GM12892 (cell line): Measurements from ENCODE around the gene VASH1.
"Not testable (repeated sequence)": the region's sequence is repeated elsewhere in the genome, so short reads cannot be mapped to it uniquely, and the experiment has no call there.

ENCODE experiments used
- DNase-seq: peaks from one replicate; pipeline ENCODE4 v3.0.0; 2011; ENCODE audit not compliant: insufficient read length
- FAIRE-seq: peaks from 2 replicates; lab custom pipeline; 2011; peaks lifted over from hg19 to GRCh38; lab: Jason Lieb, UNC
- POLR2A ChIP-seq: IDR thresholded peaks from 2 replicates; pipeline ENCODE4 v1.6.1; 2011; ENCODE audit warnings: low read depth, low read length, control low read depth
- POLR2AphosphoS5 ChIP-seq: IDR thresholded peaks from 2 replicates; pipeline ENCODE4 v1.6.1; 2011; ENCODE audit warnings: low read depth, low read length, control low read depth
- TAF1 ChIP-seq: IDR thresholded peaks from 2 replicates; pipeline ENCODE4 v1.6.1; 2011; ENCODE audit warnings: low read depth, mild to moderate bottlenecking, control low read depth, low read length, borderline replicate concordance

The VASH1 gene

DNA sequence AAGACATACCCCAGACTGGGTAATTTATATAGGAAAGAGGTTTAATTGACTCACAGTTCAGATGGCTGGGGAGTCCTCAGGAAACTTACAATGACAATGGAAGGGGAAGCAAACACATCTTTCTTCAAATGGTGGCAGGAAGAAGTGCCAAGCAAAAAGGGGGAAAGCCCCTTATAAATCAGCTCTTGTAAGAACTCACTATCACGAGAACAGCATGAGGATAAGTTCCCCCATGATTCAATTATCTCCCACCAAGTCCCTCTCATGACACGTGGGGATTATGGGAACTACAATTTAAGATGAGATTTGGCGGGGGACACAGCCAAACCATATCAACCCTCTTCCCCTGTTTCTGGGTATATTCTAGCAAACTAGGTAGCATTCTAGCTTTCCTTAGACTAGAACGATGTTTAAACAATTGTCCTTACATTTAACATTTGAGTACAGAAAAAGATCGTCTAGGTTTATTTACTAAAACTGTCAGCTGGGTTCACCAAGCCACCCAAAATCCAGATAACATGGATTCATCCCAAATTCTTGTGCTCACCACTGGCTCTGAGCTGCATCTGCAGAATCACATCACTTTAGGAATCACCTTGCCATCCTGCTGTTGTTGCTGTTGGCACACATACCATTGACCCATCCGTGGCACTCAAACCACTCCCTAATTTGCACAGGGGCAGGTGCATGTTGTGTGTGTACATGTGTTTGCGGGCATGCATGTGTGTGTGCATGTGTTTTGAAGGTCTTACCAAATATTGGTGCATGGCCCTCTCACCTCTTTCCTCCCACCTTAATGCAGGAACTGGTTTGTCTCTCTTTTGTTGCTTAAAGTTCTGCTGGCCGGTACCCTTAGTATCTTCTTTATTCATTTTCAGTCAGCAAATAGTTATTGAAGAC is 36.4 kb upstream of the VASH1 start:
- no peak for TF ChIP-seq POLR2A
- TF ChIP-seq POLR2AphosphoS5: no peak
- TF ChIP-seq TAF1: no peak
- DNase-seq (no peak), FAIRE-seq (no peak)

DNA sequence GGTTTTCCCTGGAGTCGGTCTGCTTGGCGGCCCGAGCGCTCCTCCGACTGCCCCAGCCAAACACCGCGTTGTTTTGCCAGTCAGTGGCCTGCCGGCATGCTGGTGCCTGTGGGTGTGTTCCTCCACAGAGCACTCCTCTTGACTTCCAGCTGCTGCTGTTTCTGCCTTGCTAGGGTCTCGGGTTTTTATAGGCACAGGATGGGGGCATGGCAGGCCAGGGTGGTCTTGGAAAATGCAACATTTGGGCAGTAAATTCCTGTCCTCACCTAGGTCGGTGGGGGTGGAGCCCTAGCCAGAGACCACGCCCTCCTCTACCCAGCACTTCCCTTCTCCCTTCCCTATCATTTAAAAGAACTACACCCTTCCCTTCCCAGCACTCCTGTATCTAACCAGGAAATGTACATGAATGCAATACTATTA is 34.7 kb upstream of the VASH1 start:
- no peak for TF ChIP-seq POLR2AphosphoS5
- no peak for TF ChIP-seq TAF1
- no peak for TF ChIP-seq POLR2A
- FAIRE-seq: no peak
- no peak for DNase-seq

DNA sequence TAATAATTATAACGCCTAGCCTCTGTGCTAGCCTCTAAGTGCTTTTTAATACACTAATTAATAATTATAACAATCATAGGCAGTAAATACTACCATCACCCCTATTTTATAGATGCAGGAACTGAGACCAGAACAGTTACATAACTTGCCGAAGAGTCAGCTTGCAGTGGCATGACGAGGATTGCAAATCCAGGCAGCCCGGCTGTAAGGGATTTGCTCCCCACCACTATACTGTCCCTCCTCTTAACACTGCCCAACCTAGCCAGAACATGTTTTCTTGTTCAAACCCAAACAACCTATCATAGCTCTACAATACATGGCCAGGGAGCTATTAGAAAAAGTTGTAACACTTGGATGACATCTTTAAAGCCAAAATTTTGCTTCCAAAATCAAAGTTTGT is 33.9 kb upstream of the VASH1 start:
- FAIRE-seq (no peak), DNase-seq (no peak)
- TF ChIP-seq TAF1 (no peak), POLR2A (no peak), POLR2AphosphoS5 (no peak)

DNA sequence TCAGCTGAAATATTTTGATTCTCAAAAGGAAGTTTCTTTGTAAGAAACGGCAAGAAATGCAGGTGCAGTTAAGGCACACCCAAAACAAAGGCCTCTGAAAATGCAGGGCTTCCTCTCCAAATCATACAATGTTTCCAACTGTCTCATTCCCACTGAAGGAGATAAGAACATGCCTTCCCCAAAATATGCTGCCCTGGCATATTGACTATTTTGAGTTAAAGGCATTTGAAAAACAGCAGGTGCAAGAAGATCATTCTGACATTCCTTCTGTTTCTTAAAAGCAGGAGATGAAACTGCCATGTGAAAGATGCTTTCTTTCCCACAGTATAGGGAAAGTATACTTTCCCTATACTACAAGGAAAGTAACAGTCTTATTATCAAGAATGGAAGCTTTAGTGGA is 33.4 kb upstream of the VASH1 start:
- no peak for FAIRE-seq
- no peak for DNase-seq
- TF ChIP-seq TAF1: no peak
- no peak for TF ChIP-seq POLR2A
- no peak for TF ChIP-seq POLR2AphosphoS5

DNA sequence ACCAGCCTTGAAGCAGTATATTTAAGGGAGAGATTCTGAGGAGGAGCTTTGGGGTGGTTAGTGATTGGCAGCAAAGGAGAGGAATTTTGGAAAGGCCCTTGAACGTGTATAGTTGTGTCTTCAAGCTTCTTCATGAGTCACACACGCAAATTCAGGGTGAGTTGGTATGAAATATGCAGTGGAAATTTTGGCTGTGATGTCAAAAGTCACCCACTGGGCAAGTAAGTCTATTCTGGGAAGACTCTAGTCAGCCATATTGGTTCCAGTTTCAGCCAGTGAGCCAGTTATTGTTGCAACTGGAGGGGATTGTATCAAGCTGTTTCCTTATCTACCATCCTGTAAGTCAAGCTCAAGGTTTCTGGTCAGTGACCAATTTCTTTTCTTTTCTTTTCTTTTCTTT is 32.0 kb upstream of the VASH1 start:
- TF ChIP-seq POLR2AphosphoS5 (no peak), POLR2A (no peak), TAF1 (no peak)
- DNase-seq (no peak), FAIRE-seq (no peak)

DNA sequence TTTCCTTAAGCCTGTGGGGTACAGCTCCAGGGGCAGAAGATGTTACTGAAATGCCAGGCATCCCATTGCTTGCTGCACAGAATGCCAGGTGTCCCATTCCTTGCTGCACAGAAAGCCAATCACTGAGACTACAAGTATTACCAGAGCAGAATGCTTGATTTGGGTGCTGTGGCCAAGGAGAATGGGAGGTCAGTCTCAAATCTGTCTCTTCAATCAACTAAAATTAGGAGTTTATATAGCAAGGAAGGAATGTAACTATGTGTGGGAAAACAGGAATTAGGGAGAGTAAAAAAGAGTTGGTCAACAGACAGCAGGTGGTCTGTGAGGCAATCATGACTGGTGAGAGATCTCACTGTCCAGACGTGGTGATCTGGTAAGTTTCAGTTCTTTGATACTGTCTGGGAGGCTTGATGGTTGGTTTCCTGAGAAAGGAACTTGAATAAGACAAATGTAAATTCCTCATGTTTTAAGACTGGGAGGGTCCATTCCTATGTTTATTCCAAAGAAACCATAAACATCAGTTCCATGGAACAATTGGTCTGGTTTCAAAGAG is 31.2 kb upstream of the VASH1 start:
- TF ChIP-seq TAF1 (no peak), POLR2AphosphoS5 (no peak), POLR2A (no peak)
- DNase-seq (no peak), FAIRE-seq (no peak)

DNA sequence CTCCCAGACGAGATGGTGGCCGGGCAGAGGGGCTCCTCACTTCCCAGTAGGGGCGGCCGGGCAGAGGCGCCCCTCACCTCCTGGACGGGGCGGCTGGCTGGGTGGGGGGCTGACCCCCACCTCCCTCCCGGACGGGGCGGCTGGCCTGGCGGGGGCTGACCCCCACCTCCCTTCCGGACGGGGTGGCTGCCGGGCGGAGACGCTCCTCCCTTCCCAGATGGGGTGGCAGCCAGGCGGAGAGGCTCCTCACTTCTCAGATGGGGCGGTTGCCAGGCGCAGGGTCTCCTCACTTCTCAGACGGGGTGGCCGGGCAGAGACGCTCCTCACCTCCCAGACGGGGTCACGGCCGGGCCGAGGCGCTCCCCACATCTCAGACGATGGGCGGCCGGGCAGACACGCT is 26.8 kb upstream of the VASH1 start:
- DNase-seq, FAIRE-seq: not testable (repeated sequence)

DNA sequence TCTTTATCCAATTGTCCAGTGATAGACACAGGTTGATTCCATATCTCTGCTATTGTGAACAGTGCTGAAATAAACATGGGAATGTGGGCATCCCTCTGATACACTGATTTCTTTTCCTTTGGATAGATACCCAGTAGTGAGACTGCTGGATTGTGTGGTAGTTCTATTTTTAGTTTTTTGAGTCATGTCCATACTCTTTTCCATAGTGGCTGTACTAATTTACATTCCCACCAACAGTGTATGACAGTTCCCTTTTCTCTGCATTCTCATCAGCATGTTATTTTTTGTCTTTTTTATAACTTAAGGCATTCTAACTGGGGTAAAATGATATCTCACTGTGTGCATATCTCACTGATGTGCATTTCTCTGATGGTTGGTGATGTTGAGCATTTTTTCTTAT is 24.8 kb upstream of the VASH1 start:
- FAIRE-seq: no peak
- TF ChIP-seq POLR2A (no peak), TAF1 (no peak), POLR2AphosphoS5 (no peak)
- no peak for DNase-seq

DNA sequence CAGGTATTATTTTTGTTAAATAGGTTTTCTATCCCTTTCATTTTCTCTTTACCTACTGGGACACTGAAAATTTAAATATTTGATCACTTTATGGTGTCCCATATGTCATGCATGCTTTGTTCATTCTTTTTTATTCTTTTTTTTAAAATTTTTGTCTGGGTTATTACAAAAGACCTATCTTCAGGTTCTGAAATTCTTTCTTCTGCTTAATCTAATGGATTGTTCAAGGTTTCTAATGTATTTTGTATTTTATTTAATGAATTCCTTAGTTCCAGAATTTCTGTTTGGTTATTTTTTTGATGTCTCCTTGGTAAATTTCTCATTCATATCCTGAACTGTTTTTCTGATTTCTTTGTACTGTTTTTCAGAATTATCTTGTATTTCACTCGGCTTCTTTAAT is 20.2 kb upstream of the VASH1 start:
- TF ChIP-seq POLR2A: no peak
- no peak for TF ChIP-seq POLR2AphosphoS5
- no peak for TF ChIP-seq TAF1
- DNase-seq (no peak), FAIRE-seq (no peak)

DNA sequence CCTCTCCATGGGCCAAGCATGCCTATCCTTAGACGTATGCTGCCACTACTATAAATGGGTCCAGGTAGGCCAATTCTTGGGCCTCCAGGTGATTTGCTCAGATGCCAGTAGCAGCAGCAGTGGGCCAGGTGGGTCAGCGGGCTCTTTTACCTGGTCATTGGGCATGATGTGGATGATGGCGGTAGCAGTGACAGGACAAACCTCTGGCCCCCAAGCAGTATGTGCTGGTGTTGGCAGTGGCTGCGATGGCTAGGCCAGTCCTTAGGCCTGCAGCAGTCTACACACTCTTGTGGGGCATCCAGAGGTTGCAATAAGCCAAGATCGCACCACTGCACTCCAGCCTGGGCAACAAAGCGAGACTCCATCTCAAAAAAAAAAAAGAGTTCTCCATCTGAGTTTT is 19.1 kb upstream of the VASH1 start:
- DNase-seq (no peak), FAIRE-seq (no peak)
- TF ChIP-seq TAF1 (no peak), POLR2A (no peak), POLR2AphosphoS5 (no peak)

DNA sequence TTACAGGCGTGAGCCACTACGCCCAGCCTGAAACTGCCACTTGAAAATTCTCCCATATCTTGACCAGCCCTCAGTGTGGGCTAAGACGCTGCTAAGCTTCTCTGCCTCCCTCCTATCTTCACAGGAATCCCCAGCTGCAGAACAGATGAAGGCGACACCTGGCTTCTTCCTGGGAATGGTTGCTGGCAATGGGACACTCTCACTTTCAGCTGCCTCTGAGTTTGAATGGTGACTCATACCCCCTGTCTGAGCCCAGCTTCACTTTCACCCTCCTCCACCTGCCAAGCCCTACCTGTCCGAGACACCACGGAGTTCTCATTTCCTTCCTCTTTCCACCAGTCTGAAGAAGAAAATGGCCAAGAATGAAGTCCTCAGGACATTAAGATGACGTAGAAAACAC is 18.3 kb upstream of the VASH1 start:
- DNase-seq (no peak), FAIRE-seq (no peak)
- no peak for TF ChIP-seq TAF1
- no peak for TF ChIP-seq POLR2A
- no peak for TF ChIP-seq POLR2AphosphoS5

DNA sequence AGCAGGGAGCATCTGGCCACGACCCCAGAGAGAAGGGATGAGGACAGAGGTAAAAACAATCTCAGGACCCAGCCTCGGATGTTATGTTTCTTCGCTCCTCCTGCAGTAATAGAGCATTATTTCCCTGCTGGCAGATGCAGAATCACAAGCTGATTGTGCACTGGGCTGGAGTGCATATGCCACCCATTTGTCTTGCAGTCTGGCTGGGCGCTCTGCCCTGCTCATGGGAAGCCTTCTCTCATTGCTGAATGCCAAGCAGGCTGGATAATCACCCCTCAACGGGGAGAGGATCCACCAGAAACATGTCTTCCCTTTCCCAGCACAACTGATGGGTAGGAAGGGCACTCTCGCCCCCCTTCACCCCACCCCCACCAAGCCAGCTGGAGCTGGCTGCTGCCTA is 8.5 kb upstream of the VASH1 start:
- DNase-seq (no peak), FAIRE-seq (no peak)
- TF ChIP-seq POLR2A (no peak), TAF1 (no peak), POLR2AphosphoS5 (no peak)
